Measurements from ENCODE around the gene HSPBAP1.

Gene HSPBAP1

DNA sequence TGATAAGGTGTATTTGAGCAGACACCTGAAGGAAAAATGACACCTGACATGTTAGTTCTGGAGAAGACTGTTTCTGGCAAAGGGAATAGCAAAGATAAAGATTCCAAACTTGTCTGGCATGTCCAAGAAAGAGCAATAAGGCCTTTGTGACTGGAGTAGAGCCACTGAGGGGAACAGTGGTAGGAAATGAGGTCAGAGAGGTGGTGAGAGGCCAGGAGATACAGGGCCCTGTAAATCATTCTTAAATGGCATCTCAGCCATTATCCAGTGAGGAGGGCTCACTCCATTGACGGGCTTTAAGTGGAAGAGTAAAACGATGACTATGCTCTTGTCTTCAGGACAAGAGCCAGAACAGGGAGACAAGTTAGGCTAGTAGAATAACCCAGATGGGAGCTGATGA, 5.7 kb upstream of the HSPBAP1 start:
- TF ChIP-seq ZNF565 (CRISPR knock-in tag; conservative IDR thresholded peaks at IDR 0.05; ENCODE audit: low read depth) (no peak), ISL1 (CRISPR knock-in tag; IDR thresholded peaks at IDR 0.05) (no peak), GLIS3 (CRISPR knock-in tag; IDR thresholded peaks at IDR 0.05) (no peak)
- TF ChIP-seq, protein P1, sequence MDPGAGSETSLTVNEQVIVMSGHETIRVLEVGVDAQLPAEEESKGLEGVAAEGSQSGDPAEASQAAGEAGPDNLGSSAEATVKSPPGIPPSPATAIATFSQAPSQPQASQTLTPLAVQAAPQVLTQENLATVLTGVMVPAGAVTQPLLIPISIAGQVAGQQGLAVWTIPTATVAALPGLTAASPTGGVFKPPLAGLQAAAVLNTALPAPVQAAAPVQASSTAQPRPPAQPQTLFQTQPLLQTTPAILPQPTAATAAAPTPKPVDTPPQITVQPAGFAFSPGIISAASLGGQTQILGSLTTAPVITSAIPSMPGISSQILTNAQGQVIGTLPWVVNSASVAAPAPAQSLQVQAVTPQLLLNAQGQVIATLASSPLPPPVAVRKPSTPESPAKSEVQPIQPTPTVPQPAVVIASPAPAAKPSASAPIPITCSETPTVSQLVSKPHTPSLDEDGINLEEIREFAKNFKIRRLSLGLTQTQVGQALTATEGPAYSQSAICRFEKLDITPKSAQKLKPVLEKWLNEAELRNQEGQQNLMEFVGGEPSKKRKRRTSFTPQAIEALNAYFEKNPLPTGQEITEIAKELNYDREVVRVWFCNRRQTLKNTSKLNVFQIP (CRISPR knock-in tag; IDR thresholded peaks at IDR 0.05; ENCODE audit: borderline replicate concordance, low read depth), result no peak
- TF ChIP-seq, protein P2, sequence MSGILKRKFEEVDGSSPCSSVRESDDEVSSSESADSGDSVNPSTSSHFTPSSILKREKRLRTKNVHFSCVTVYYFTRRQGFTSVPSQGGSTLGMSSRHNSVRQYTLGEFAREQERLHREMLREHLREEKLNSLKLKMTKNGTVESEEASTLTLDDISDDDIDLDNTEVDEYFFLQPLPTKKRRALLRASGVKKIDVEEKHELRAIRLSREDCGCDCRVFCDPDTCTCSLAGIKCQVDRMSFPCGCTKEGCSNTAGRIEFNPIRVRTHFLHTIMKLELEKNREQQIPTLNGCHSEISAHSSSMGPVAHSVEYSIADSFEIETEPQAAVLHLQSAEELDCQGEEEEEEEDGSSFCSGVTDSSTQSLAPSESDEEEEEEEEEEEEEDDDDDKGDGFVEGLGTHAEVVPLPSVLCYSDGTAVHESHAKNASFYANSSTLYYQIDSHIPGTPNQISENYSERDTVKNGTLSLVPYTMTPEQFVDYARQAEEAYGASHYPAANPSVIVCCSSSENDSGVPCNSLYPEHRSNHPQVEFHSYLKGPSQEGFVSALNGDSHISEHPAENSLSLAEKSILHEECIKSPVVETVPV (CRISPR knock-in tag; IDR thresholded peaks at IDR 0.05), result no peak
- no peak for ATAC-seq

DNA sequence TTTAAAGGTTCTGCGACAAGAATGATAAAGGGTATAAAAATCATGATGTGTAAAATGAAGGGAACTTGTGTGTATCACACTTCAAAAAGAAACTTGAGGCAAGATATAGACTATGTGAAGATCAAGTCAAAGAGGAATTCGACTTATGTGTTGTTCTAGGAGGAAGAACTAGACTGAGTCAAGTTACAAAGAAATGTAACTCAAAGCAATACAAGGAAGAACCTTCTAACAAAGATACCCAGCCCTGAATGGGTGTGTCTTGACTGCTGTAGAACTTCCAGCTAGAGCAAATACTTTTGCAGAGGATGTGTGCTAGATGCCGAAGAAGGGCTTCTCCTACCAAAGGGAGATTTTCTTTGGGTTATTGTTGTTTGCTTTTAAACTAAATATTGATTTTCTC, 3.7 kb upstream of the HSPBAP1 start:
- no peak for TF ChIP-seq ISL1 (CRISPR knock-in tag; IDR thresholded peaks at IDR 0.05)
- TF ChIP-seq, protein P1 (CRISPR knock-in tag; IDR thresholded peaks at IDR 0.05; ENCODE audit: borderline replicate concordance, low read depth), result no peak
- no peak for TF ChIP-seq ZC3H10 (CRISPR knock-in tag; IDR thresholded peaks at IDR 0.05)
- no peak for TF ChIP-seq ESRRG (CRISPR knock-in tag; IDR thresholded peaks at IDR 0.05)
- no peak for TF ChIP-seq BACH2 (CRISPR knock-in tag; IDR thresholded peaks at IDR 0.05; ENCODE audit: borderline replicate concordance)
- TF ChIP-seq GLIS3 (CRISPR knock-in tag; IDR thresholded peaks at IDR 0.05), result no peak
- TF ChIP-seq ZNF565 (CRISPR knock-in tag; conservative IDR thresholded peaks at IDR 0.05; ENCODE audit: low read depth), result no peak
- no peak for TF ChIP-seq ARNTL (CRISPR knock-in tag; IDR thresholded peaks at IDR 0.05; ENCODE audit: borderline replicate concordance, low read depth)
- TF ChIP-seq, protein P3, sequence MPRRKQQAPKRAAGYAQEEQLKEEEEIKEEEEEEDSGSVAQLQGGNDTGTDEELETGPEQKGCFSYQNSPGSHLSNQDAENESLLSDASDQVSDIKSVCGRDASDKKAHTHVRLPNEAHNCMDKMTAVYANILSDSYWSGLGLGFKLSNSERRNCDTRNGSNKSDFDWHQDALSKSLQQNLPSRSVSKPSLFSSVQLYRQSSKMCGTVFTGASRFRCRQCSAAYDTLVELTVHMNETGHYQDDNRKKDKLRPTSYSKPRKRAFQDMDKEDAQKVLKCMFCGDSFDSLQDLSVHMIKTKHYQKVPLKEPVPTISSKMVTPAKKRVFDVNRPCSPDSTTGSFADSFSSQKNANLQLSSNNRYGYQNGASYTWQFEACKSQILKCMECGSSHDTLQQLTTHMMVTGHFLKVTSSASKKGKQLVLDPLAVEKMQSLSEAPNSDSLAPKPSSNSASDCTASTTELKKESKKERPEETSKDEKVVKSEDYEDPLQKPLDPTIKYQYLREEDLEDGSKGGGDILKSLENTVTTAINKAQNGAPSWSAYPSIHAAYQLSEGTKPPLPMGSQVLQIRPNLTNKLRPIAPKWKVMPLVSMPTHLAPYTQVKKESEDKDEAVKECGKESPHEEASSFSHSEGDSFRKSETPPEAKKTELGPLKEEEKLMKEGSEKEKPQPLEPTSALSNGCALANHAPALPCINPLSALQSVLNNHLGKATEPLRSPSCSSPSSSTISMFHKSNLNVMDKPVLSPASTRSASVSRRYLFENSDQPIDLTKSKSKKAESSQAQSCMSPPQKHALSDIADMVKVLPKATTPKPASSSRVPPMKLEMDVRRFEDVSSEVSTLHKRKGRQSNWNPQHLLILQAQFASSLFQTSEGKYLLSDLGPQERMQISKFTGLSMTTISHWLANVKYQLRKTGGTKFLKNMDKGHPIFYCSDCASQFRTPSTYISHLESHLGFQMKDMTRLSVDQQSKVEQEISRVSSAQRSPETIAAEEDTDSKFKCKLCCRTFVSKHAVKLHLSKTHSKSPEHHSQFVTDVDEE (CRISPR knock-in tag; IDR thresholded peaks at IDR 0.05), result no peak
- no peak for TF ChIP-seq TCF4 (CRISPR knock-in tag; IDR thresholded peaks at IDR 0.05; ENCODE audit: borderline replicate concordance)
- TF ChIP-seq PPARA (CRISPR knock-in tag; IDR thresholded peaks at IDR 0.05; ENCODE audit: borderline replicate concordance), result no peak
- TF ChIP-seq, protein P2 (CRISPR knock-in tag; IDR thresholded peaks at IDR 0.05), result no peak
- TF ChIP-seq, protein P4, sequence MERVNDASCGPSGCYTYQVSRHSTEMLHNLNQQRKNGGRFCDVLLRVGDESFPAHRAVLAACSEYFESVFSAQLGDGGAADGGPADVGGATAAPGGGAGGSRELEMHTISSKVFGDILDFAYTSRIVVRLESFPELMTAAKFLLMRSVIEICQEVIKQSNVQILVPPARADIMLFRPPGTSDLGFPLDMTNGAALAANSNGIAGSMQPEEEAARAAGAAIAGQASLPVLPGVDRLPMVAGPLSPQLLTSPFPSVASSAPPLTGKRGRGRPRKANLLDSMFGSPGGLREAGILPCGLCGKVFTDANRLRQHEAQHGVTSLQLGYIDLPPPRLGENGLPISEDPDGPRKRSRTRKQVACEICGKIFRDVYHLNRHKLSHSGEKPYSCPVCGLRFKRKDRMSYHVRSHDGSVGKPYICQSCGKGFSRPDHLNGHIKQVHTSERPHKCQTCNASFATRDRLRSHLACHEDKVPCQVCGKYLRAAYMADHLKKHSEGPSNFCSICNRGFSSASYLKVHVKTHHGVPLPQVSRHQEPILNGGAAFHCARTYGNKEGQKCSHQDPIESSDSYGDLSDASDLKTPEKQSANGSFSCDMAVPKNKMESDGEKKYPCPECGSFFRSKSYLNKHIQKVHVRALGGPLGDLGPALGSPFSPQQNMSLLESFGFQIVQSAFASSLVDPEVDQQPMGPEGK (CRISPR knock-in tag; IDR thresholded peaks at IDR 0.05; ENCODE audit: borderline replicate concordance), result no peak
- TF ChIP-seq ZNF70 (CRISPR knock-in tag; IDR thresholded peaks at IDR 0.05), result no peak
- TF ChIP-seq ZNF8 (CRISPR knock-in tag; IDR thresholded peaks at IDR 0.05), result no peak
- TF ChIP-seq TOX (CRISPR knock-in tag; IDR thresholded peaks at IDR 0.05; ENCODE audit: borderline replicate concordance), result no peak
- TF ChIP-seq SNAI2 (CRISPR knock-in tag; IDR thresholded peaks at IDR 0.05), result no peak
- TF ChIP-seq RARB (CRISPR knock-in tag; IDR thresholded peaks at IDR 0.05), result no peak
- TF ChIP-seq ZFP3 (CRISPR knock-in tag; IDR thresholded peaks at IDR 0.05), result no peak
- ATAC-seq, result no peak

Data from SK-N-SH treated with all-trans-retinoic acid at 6 μM for 48 hours (cell line).